Hepatocyte (in vitro differentiated cells): ENCODE measurements around the gene PITPNB. TPM values are rescaled to one million over a fixed set of nuclear protein-coding genes. Genes with fewer than 3 reads are reported as not detected.

Source experiments
- DNase-seq: peaks from one replicate; pipeline ENCODE4 v3.0.0-alpha.2; 2016; ENCODE audit warnings: low spot score
- H2AFZ ChIP-seq: fragments of 200-600 bp; sonication (generic); 2 replicates; pipeline ENCODE4 v1.6.0; 2016; ENCODE audit warnings: antibody characterized with exemption, mild to moderate bottlenecking
- H3K27ac ChIP-seq: fragments of 200-600 bp; sonication (generic); 2 replicates; pipeline ENCODE4 v1.5.1; 2016; ENCODE audit warnings: mild to moderate bottlenecking
- H3K27me3 ChIP-seq: fragments of 200-600 bp; sonication (generic); 2 replicates; pipeline ENCODE4 v1.6.1; 2016
- H3K36me3 ChIP-seq: fragments of 200-600 bp; sonication (generic); replicated peaks from 2 replicates; pipeline ENCODE4 v1.5.1; 2016; ENCODE audit warnings: low read depth; ENCODE audit not compliant: insufficient read depth
- H3K4me1 ChIP-seq: fragments of 200-600 bp; sonication (generic); 2 replicates; pipeline ENCODE4 v1.5.1; 2016; ENCODE audit warnings: mild to moderate bottlenecking, moderate library complexity; ENCODE audit not compliant: insufficient read depth
- H3K4me2 ChIP-seq: fragments of 200-600 bp; sonication (generic); 2 replicates; pipeline ENCODE4 v1.6.0; 2016
- H3K4me3 ChIP-seq: fragments of 200-600 bp; sonication (generic); 2 replicates; pipeline ENCODE4 v1.5.1; 2016; ENCODE audit warnings: mild to moderate bottlenecking
- H3K79me2 ChIP-seq: fragments of 200-600 bp; sonication (generic); 2 replicates; pipeline ENCODE4 v1.6.0; 2017; ENCODE audit warnings: mild to moderate bottlenecking
- H3K9me2 ChIP-seq: fragments of 200-600 bp; sonication (generic); replicated peaks from 2 replicates; pipeline ENCODE4 v1.6.0; 2017; ENCODE audit warnings: mild to moderate bottlenecking; ENCODE audit not compliant: insufficient read depth
- H3K9me3 ChIP-seq: fragments of 200-600 bp; sonication (generic); 2 replicates; pipeline ENCODE4 v1.5.1; 2016; ENCODE audit warnings: low read depth, mild to moderate bottlenecking
- H4K20me1 ChIP-seq: fragments of 200-600 bp; sonication (generic); 2 replicates; pipeline ENCODE4 v1.6.0; 2016; ENCODE audit warnings: mild to moderate bottlenecking; ENCODE audit not compliant: insufficient read depth, poor library complexity, severe bottlenecking
- CTCF ChIP-seq: fragments of 200-600 bp; sonication (generic); IDR thresholded peaks from 2 replicates; pipeline ENCODE4 v1.5.1; 2016; ENCODE audit warnings: antibody characterized with exemption, mild to moderate bottlenecking; ENCODE audit not compliant: poor library complexity
- EZH2 ChIP-seq: fragments of 200-600 bp; sonication (generic); IDR thresholded peaks from 2 replicates; pipeline ENCODE4 v1.6.1; 2016; ENCODE audit warnings: antibody characterized with exemption, mild to moderate bottlenecking, borderline replicate concordance
- EZH2phosphoT487 ChIP-seq: fragments of 200-600 bp; sonication (generic); IDR thresholded peaks from one replicate; pipeline ENCODE4 v1.6.1; 2018; ENCODE audit warnings: antibody characterized with exemption, mild to moderate bottlenecking, low read depth, moderate library complexity; ENCODE audit not compliant: unreplicated experiment, severe bottlenecking
- WGBS: methylation state at CpG from one replicate; pipeline ENCODE4 v1.1.6; 2016; ENCODE audit warnings: low lambda C conversion rate; ENCODE audit errors: missing lambda C conversion rate; 5-methylcytosine and 5-hydroxymethylcytosine counted together
- polyA plus RNA-seq: library from polyadenylated mRNA; unstranded; fragments of >200 nt; fragmentation: Nextera tagmentation; extraction: Ambion mirVana; gene quantifications from 2 replicates; pipeline ENCODE4 v1.2.1, GENCODE V29; 2016
- total RNA-seq: library from RNA; depleted of rRNA; stranded (reverse); fragments of >200 nt; gene quantifications from 2 replicates; pipeline ENCODE4 v1.2.3, GENCODE V29; 2014

The PITPNB gene
- total and polyA plus RNA-seq, 2 experiments from 2014 or later = 38.7 to 49.3 TPM

GRCh38 chr22:27875951-27876350 is 43.1 kb downstream of the PITPNB start:
- H3K9me3 ChIP-seq = no peaks in the 10 kb centered on the region
- no peak overlapping the region for H2AFZ ChIP-seq
- H3K4me2 ChIP-seq = no peak overlapping the region
- no peaks in the 10 kb centered on the region for H3K9me2 ChIP-seq
- peaks cover 21% of the 10 kb centered on the region for H3K4me1 ChIP-seq
- no peaks in the 10 kb centered on the region for H3K27me3 ChIP-seq
- no peak for TF ChIP-seq EZH2
- no peak for TF ChIP-seq EZH2phosphoT487
- no peak for TF ChIP-seq CTCF
- no peaks in the 10 kb centered on the region for H3K36me3 ChIP-seq
- H4K20me1 ChIP-seq = no peaks in the 10 kb centered on the region
- H3K27ac ChIP-seq = no peak overlapping the region
- WGBS = 90% methylated on average over 2 of the region's 2 CpGs
- peaks cover 50% of the 10 kb centered on the region for H3K79me2 ChIP-seq
- H3K4me3 ChIP-seq = no peak overlapping the region
- DNase-seq = no peak

DNA sequence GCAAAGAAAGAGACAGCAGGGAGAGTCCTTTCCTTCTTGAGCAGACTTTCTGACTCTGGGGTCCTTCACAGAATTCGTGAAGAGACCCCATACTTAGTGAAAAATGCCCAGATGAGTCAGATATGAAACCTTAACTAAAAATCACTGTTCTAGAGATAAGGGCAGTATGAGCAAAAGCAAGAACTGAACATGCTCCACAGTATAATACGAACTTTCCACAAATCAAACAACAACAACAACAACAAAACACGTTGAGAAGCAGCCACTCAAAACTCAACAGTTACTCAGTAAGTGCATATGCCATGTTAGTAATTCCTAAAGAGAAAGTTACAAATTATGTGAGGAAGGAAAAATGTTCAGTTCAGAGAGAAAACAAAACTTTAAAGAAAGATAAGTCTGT is 44.3 kb downstream of the PITPNB start:
- TF ChIP-seq EZH2 = no peak
- TF ChIP-seq EZH2phosphoT487 = no peak
- TF ChIP-seq CTCF = no peak
- Histone ChIP-seq H3K4me1 (peaks cover 31% of the 10 kb centered on the region), H3K27me3 (no peaks in the 10 kb centered on the region), H3K4me3 (no peak overlapping the region), H3K9me3 (no peaks in the 10 kb centered on the region), H3K79me2 (peaks cover 49% of the 10 kb centered on the region), H2AFZ (no peak overlapping the region), H4K20me1 (no peaks in the 10 kb centered on the region), H3K4me2 (no peak overlapping the region), H3K27ac (no peak overlapping the region), H3K9me2 (no peaks in the 10 kb centered on the region), H3K36me3 (no peaks in the 10 kb centered on the region)
- DNase-seq = no peak
- 82% methylated on average over 3 of the region's 3 CpGs for WGBS

GRCh38 chr22:27874185-27874584 is 44.9 kb downstream of the PITPNB start:
- H3K79me2 ChIP-seq = peaks cover 43% of the 10 kb centered on the region
- TF ChIP-seq EZH2phosphoT487 (no peak), CTCF (no peak), EZH2 (no peak)

GRCh38 chr22:27873472-27873871 is 45.6 kb downstream of the PITPNB start:
- DNase-seq = no peak
- Histone ChIP-seq H2AFZ (no peak overlapping the region), H3K27ac (no peak overlapping the region), H3K9me2 (no peaks in the 10 kb centered on the region), H3K27me3 (no peaks in the 10 kb centered on the region), H3K4me1 (peaks cover 44% of the 10 kb centered on the region), H3K4me2 (no peak overlapping the region), H3K9me3 (no peaks in the 10 kb centered on the region), H3K79me2 (peaks cover 36% of the 10 kb centered on the region), H4K20me1 (no peaks in the 10 kb centered on the region), H3K36me3 (no peaks in the 10 kb centered on the region), H3K4me3 (no peak overlapping the region)
- 80% methylated on average over 2 of the region's 2 CpGs for WGBS
- no peak for TF ChIP-seq EZH2
- no peak for TF ChIP-seq EZH2phosphoT487
- no peak for TF ChIP-seq CTCF

More at GRCh38 chr22:27874185-27874584, 44.9 kb downstream of the PITPNB start:
- H3K36me3 ChIP-seq = no peaks in the 10 kb centered on the region
- H3K4me3 ChIP-seq = no peak overlapping the region
- no peak overlapping the region for H2AFZ ChIP-seq
- H3K9me2 ChIP-seq = no peaks in the 10 kb centered on the region
- no peak overlapping the region for H3K4me2 ChIP-seq
- peaks cover 37% of the 10 kb centered on the region for H3K4me1 ChIP-seq
- no peak for DNase-seq
- no peaks in the 10 kb centered on the region for H4K20me1 ChIP-seq
- no peak overlapping the region for H3K27ac ChIP-seq
- WGBS = 96% methylated on average over 6 of the region's 6 CpGs
- no peaks in the 10 kb centered on the region for H3K9me3 ChIP-seq
- no peaks in the 10 kb centered on the region for H3K27me3 ChIP-seq
